C4-2B (cell line): ENCODE measurements around the gene JARID2.

Source experiments
- CTCF ChIP-seq: fragments of 450-650 bp; conservative IDR thresholded peaks from 2 replicates; pipeline ENCODE4 v1.5.1; 2017; ENCODE audit warnings: mild to moderate bottlenecking
- ZFX ChIP-seq: fragments of 450-650 bp; IDR thresholded peaks from 2 replicates; pipeline ENCODE4 v1.6.1; 2017

- TF ChIP-seq CTCF (no peak), ZFX (no peak)
Observed at GRCh38 chr6:15205321-15205720, 40.5 kb upstream of the JARID2 start.
